Sigmoid colon (tissue), 7 donors: ENCODE data around the gene PLA1A. TPM values are rescaled to one million over a fixed set of nuclear protein-coding genes. Genes with fewer than 3 reads are reported as not detected.

Source experiments
- DNase-seq: peaks from one replicate; pipeline ENCODE4 v3.0.0-alpha.2; 2019
- H3K27ac ChIP-seq, 4 donors: fragments of 200-600 bp; sonication (generic); one replicate each; pipeline ENCODE4 v1.5.1; 2016 to 2019; ENCODE audit warnings: mild to moderate bottlenecking in 1 of 4
- H3K27me3 ChIP-seq, 3 donors: fragments of 200-600 bp; sonication (generic); one replicate each; pipeline ENCODE4 v1.5.1; 2019; ENCODE audit warnings: mild to moderate bottlenecking in 1 of 3
- H3K36me3 ChIP-seq, 4 donors: fragments of 200-600 bp; sonication (generic); one replicate each; pipeline ENCODE4 v1.5.1; 2016 to 2019
- H3K4me1 ChIP-seq, 4 donors: fragments of 200-600 bp; sonication (generic); one replicate each; pipeline ENCODE4 v1.5.1; 2017 to 2019
- H3K4me3 ChIP-seq, 4 donors: fragments of 200-600 bp; sonication (generic); one replicate each; pipeline ENCODE4 v1.5.1; 2017 to 2019; ENCODE audit warnings: mild to moderate bottlenecking in 2 of 4, moderate library complexity in 1 of 4
- H3K9me3 ChIP-seq, 4 donors: fragments of 200-600 bp in 3 of 4; sonication (generic) in 3 of 4; one replicate each; pipeline versions ENCODE4 v1.5.1 to v1.6.1; 2013 to 2019
- EP300 ChIP-seq, 4 donors: sonication (generic); formaldehyde crosslinking; IDR thresholded peaks; one replicate each; pipeline ENCODE4 v1.6.1; 2017; ENCODE audit warnings: antibody characterized with exemption in 4 of 4
- POLR2A ChIP-seq, 2 donors: fragments of 450-650 bp; IDR thresholded peaks; one replicate each; pipeline ENCODE4 v1.6.1; 2016; ENCODE audit warnings: antibody characterized with exemption in 2 of 2, mild to moderate bottlenecking in 2 of 2, moderate library complexity in 2 of 2
- POLR2AphosphoS5 ChIP-seq, 4 donors: sonication (generic); formaldehyde crosslinking; IDR thresholded peaks; one replicate each; pipeline ENCODE4 v1.6.1; 2017; ENCODE audit warnings: antibody characterized with exemption in 4 of 4
- WGBS, 2 donors: extraction: QIAGEN DNeasy Blood & Tissue Kit; methylation state at CpG; one replicate each; pipeline ENCODE4 v1.1.7; 2013; 5-methylcytosine and 5-hydroxymethylcytosine counted together
- intact Hi-C: fragments of 100-400 bp; cut with DNase I; formaldehyde crosslinking; loops from one replicate; pipeline ENCODE4 v1.15.1; 2023
- polyA plus RNA-seq, 3 donors: library from polyadenylated mRNA; stranded (reverse); fragments of 200-250 nt; gene quantifications; one replicate each; pipeline ENCODE4 v1.2.3, GENCODE V29; 2013
- total RNA-seq, 4 donors: library from RNA; depleted of rRNA; stranded (reverse); fragments of >200 nt; gene quantifications; one replicate each; pipeline ENCODE4 v1.1.0, GENCODE V29; 2016
- TF ChIP-seq, protein P1 (sequence below), 4 experiments: fragments of 450-650 bp in 3 of 4; fragments of 200-600 bp in 1 of 4; IDR thresholded peaks; one replicate each; pipeline ENCODE4 v1.5.1; 2016 to 2019; ENCODE audit warnings: antibody characterized with exemption in 4 of 4, mild to moderate bottlenecking in 3 of 4, moderate library complexity in 2 of 4
- donor health status: healthy with polysubstance abuse.
- donor health status: Bipolar disorder and iron deficiency.
- donor health status: healthy.

The PLA1A gene
- total and polyA plus RNA-seq, 7 donors = 0.69 to 4.6 (median 2.1) TPM; not detected in 1

GRCh38 chr3:119636891-119637611 is 39.4 kb downstream of the PLA1A start:
- H3K27me3 ChIP-seq = no peaks in the 10 kb centered on the region
- H3K4me1 ChIP-seq = peaks cover 0 to 37% (median 24%) of the 10 kb centered on the region in 4 donors
- no peak for DNase-seq
- 92 to 93% methylated on average over 4 of the region's 4 CpGs for WGBS, 2 donors
- intact Hi-C loops = loop anchor here (5.0 kb wide), 1 partner anchor 40 kb away; the partner anchor contains the start of gene COX17
- peaks cover 0 to 34% (median 11%) of the 10 kb centered on the region in 4 donors for H3K36me3 ChIP-seq
- no peak for TF ChIP-seq POLR2AphosphoS5 (IDR thresholded peaks at IDR 0.05)
- no peak for TF ChIP-seq POLR2A (IDR thresholded peaks at IDR 0.05)
- TF ChIP-seq, protein P1, sequence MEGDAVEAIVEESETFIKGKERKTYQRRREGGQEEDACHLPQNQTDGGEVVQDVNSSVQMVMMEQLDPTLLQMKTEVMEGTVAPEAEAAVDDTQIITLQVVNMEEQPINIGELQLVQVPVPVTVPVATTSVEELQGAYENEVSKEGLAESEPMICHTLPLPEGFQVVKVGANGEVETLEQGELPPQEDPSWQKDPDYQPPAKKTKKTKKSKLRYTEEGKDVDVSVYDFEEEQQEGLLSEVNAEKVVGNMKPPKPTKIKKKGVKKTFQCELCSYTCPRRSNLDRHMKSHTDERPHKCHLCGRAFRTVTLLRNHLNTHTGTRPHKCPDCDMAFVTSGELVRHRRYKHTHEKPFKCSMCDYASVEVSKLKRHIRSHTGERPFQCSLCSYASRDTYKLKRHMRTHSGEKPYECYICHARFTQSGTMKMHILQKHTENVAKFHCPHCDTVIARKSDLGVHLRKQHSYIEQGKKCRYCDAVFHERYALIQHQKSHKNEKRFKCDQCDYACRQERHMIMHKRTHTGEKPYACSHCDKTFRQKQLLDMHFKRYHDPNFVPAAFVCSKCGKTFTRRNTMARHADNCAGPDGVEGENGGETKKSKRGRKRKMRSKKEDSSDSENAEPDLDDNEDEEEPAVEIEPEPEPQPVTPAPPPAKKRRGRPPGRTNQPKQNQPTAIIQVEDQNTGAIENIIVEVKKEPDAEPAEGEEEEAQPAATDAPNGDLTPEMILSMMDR (IDR thresholded peaks at IDR 0.05) = no peak
- no peak for TF ChIP-seq EP300 (IDR thresholded peaks at IDR 0.05)
- no peak overlapping the region for H3K4me3 ChIP-seq
- peak overlapping the region; percentile 56 to 77 (median 74) for H3K27ac ChIP-seq
- H3K9me3 ChIP-seq = no peaks in the 10 kb centered on the region

- no peak for DNase-seq
- Histone ChIP-seq H3K27me3 (no peaks in the 10 kb centered on the region), H3K4me1 (peaks cover 0 to 30% (median 25%) of the 10 kb centered on the region in 4 donors), H3K36me3 (peaks cover 0 to 43% (median 16%) of the 10 kb centered on the region in 4 donors), H3K4me3 (no peak overlapping the region), H3K9me3 (no peaks in the 10 kb centered on the region), H3K27ac (peak overlapping the region; percentile 56 to 77 (median 74))
- no peak for TF ChIP-seq POLR2A (IDR thresholded peaks at IDR 0.05)
- TF ChIP-seq EP300 (IDR thresholded peaks at IDR 0.05) = no peak
- TF ChIP-seq, protein P1 (IDR thresholded peaks at IDR 0.05) = no peak
- TF ChIP-seq POLR2AphosphoS5 (IDR thresholded peaks at IDR 0.05) = peak in 3 of 4 donors; percentile 3 to 38 (median 37)
- WGBS, 2 donors = 60 to 80% methylated on average over 3 of the region's 3 CpGs
- intact Hi-C loops = loop anchor here (5.0 kb wide), 1 partner anchor 39 kb away; the partner anchor contains the start of gene COX17
Measured at GRCh38 chr3:119637679-119638477, 40.2 kb downstream of the PLA1A start.

DNA sequence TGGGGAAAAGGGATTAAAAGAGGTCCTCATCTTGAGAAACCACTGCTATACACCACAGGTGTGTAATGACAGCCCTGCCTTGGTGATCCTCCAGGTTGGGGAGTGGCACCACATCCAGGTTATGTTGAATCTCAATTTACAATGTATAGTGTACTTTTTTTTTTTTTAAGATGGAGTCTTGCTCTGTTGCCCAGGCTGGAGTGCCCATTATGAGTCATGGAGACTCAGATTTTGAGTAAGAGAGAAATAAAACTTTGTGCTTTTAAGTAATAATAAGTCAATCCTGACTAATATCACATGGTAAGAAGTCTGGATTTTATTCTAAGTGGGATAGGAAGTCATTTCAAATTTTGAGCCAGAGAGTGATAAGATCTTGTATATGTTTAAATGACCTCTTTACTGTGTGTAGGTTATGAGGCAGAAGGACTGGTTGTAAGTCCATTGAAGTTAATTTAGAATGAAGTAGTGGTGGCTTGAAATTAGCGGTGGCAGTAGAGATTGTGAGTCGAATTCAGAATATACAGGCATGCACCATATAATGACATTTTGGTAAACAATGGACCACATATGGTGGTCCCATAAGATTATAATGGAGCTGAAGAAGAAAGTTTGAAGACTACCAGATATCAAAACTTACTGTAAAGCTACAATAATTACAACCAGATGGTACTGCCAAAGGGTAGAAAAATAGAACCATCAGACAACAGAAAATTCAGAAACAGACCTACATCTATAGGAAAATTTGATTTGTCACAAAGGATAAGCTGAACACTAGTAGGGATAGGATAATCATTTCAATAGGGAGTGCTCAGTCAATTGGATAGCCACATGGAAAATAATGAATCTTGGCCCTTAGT is 42.0 kb downstream of the PLA1A start:
- Histone ChIP-seq H3K27me3 (no peaks in the 10 kb centered on the region), H3K27ac (peak overlapping the region in 3 of 4 donors; percentile 41 to 77 (median 73)), H3K4me1 (peaks cover 0 to 47% (median 35%) of the 10 kb centered on the region in 4 donors), H3K4me3 (no peak overlapping the region), H3K9me3 (no peaks in the 10 kb centered on the region), H3K36me3 (peaks cover 0 to 60% (median 16%) of the 10 kb centered on the region in 4 donors)
- DNase-seq = no peak
- intact Hi-C loops = loop anchor here (5.0 kb wide), 1 partner anchor 38 kb away; the partner anchor contains the start of gene COX17
- 69 to 88% methylated on average over 2 of the region's 2 CpGs for WGBS, 2 donors
- TF ChIP-seq POLR2A (IDR thresholded peaks at IDR 0.05) = no peak
- TF ChIP-seq EP300 (IDR thresholded peaks at IDR 0.05) = no peak
- TF ChIP-seq POLR2AphosphoS5 (IDR thresholded peaks at IDR 0.05) = no peak
- TF ChIP-seq, protein P1 (IDR thresholded peaks at IDR 0.05) = no peak

DNA sequence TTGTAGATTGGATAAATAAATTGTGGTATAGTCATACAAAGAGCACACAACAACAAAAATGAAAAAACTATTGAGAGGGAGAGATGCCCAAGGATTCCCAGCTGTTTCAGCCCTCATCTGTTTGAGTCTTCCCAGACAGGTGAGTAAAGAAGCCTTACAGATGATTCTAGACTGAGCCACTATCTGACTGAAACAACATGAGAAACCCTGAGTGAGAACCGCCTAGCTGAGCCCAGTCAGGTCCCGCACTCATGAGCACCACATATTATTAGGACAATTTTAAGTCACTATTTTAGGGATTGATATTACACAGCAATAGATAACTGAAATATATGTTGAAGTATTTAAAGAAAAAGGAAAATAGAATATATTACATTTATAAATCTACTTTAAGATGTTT is 43.7 kb downstream of the PLA1A start:
- peaks cover 0 to 51% (median 39%) of the 10 kb centered on the region in 4 donors for H3K4me1 ChIP-seq
- peaks cover 2 to 72% (median 18%) of the 10 kb centered on the region in 4 donors for H3K36me3 ChIP-seq
- no peak overlapping the region for H3K4me3 ChIP-seq
- no peak for DNase-seq
- 99 to 100% methylated on average over 2 of the region's 2 CpGs for WGBS, 2 donors
- no peaks in the 10 kb centered on the region for H3K9me3 ChIP-seq
- TF ChIP-seq POLR2AphosphoS5 (IDR thresholded peaks at IDR 0.05) = no peak
- TF ChIP-seq, protein P1 (IDR thresholded peaks at IDR 0.05) = no peak
- TF ChIP-seq EP300 (IDR thresholded peaks at IDR 0.05) = no peak
- TF ChIP-seq POLR2A (IDR thresholded peaks at IDR 0.05) = no peak
- H3K27ac ChIP-seq = no peak overlapping the region
- no peaks in the 10 kb centered on the region for H3K27me3 ChIP-seq
- intact Hi-C loops = no loop called here
